GM23248 (cell line): ENCODE data around the gene CALML3.

Experiments used
- EZH2 ChIP-seq: fragments of 200-600 bp; sonication (generic); IDR thresholded peaks from 2 replicates; pipeline ENCODE4 v1.6.1; 2018; ENCODE audit warnings: antibody characterized with exemption, mild to moderate bottlenecking; ENCODE audit not compliant: insufficient read depth, poor library complexity, severe bottlenecking
- EZH2phosphoT487 ChIP-seq: fragments of 200-600 bp; sonication (generic); IDR thresholded peaks from 2 replicates; pipeline ENCODE4 v1.6.1; 2018; ENCODE audit warnings: antibody characterized with exemption, moderate library complexity, mild to moderate bottlenecking, low read depth; ENCODE audit not compliant: insufficient read depth

DNA sequence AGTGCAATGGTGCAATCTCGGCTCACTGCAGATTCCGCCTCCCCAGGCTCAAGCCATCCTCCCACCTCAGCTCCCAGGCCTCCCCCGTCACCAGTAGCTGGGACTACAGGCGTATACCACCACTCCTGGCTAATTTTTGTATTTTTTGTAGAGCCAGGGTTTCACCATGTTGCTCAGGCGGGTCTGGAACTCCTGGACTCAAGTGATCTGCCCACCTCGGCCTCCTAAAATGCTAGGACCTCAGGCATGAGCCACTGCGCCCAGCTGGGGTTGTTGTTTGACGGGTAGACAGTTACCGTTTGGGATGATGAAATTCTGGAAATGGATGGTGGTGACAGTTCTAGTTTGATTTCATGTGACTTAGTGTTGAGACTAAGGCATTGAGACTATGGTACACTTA lies 15.3 kb downstream of the CALML3 start:
- TF ChIP-seq EZH2phosphoT487 (no peak), EZH2 (no peak)
